Natural killer cell (primary cell): ENCODE results near the gene NRCAM. TPM values are rescaled to one million over a fixed set of nuclear protein-coding genes. Genes with fewer than 3 reads are reported as not detected.
A peak's percentile ranks its signal among the peaks of the same experiment; 100 is the strongest.

ENCODE experiments used
- ATAC-seq, 3 donors: fragments of 150-1000 bp in 2 of 3; fragments of 200-7000 bp in 1 of 3; cut with Tn5 transposase; 1 replicate in 1 of 3; 2 replicates in 2 of 3; pipeline ENCODE4 v1.10.0; 2021; ENCODE audit warnings: mild to moderate bottlenecking in 2 of 3, moderate library complexity in 2 of 3
- DNase-seq, 2 donors: peaks; one replicate each; pipeline versions ENCODE4 v3.0.0 to v3.0.0-alpha.2; 2013 to 2021; ENCODE audit warnings: mixed read lengths in 1 of 2
- H3K27ac ChIP-seq: one replicate; pipeline ENCODE4 v1.5.1; 2013; ENCODE audit warnings: mild to moderate bottlenecking, low read length
- H3K27me3 ChIP-seq: one replicate; pipeline ENCODE4 v1.6.1; 2013; ENCODE audit warnings: low read length; ENCODE audit not compliant: control insufficient read depth, insufficient read depth
- H3K36me3 ChIP-seq: one replicate; pipeline ENCODE4 v1.6.1; 2013; ENCODE audit warnings: low read length; ENCODE audit not compliant: control insufficient read depth, insufficient read depth
- H3K4me1 ChIP-seq: one replicate; pipeline ENCODE4 v1.6.1; 2013; ENCODE audit warnings: low read length; ENCODE audit not compliant: control insufficient read depth, insufficient read depth
- H3K4me3 ChIP-seq: one replicate; pipeline ENCODE4 v1.5.1; 2013; ENCODE audit warnings: low read length
- H3K9me3 ChIP-seq: one replicate; pipeline ENCODE4 v1.6.1; 2013; ENCODE audit warnings: low read length; ENCODE audit not compliant: control insufficient read depth, insufficient read depth
- H3K27ac Mint-ChIP-seq, 2 donors: one replicate each; pipeline ENCODE4 v1.8.0; 2022; ENCODE audit warnings: mild to moderate bottlenecking in 2 of 2, mixed read lengths in 2 of 2, moderate library complexity in 1 of 2
- H3K27me3 Mint-ChIP-seq, 2 donors: one replicate each; pipeline ENCODE4 v1.8.0; 2022; ENCODE audit warnings: low read depth in 2 of 2, mixed read lengths in 2 of 2
- H3K36me3 Mint-ChIP-seq: one replicate; pipeline ENCODE4 v1.8.0; 2022; ENCODE audit warnings: mixed read lengths
- H3K4me1 Mint-ChIP-seq, 2 donors: one replicate each; pipeline ENCODE4 v1.8.0; 2022; ENCODE audit warnings: mixed read lengths in 2 of 2
- H3K4me3 Mint-ChIP-seq: one replicate; pipeline ENCODE4 v1.8.0; 2022; ENCODE audit warnings: mild to moderate bottlenecking, moderate library complexity, mixed read lengths
- H3K9me3 Mint-ChIP-seq, 2 donors: one replicate each; pipeline ENCODE4 v1.8.0; 2022; ENCODE audit warnings: mixed read lengths in 2 of 2
- WGBS: methylation state at CpG from one replicate; pipeline ENCODE4 v1.1.7; 2013; ENCODE audit warnings: missing lambda C conversion rate; ENCODE audit not compliant: insufficient coverage; 5-methylcytosine and 5-hydroxymethylcytosine counted together
- intact Hi-C: fragments of 100-400 bp; cut with micrococcal nuclease; formaldehyde crosslinking; loops from one replicate; pipeline ENCODE4 v1.14.2; 2022
- total RNA-seq, 4 donors: library from RNA; stranded (reverse); fragments of 120-200 nt in 1 of 4; gene quantifications; one replicate each; pipeline versions ENCODE4 v1.2.3 to v1.2.4, GENCODE V29; 2013 to 2022
- TF ChIP-seq, protein P1 (sequence below): fragments of 200-600 bp; IDR thresholded peaks from one replicate; pipeline ENCODE4 v1.8.0; 2022; ENCODE audit warnings: antibody characterized with exemption

NRCAM gene
- total RNA-seq, 3 donors from 2014 or later (not counting 1 experiment from before 2014, with no cell fraction given), result 0.27 to 0.95 (median 0.52) TPM

DNA sequence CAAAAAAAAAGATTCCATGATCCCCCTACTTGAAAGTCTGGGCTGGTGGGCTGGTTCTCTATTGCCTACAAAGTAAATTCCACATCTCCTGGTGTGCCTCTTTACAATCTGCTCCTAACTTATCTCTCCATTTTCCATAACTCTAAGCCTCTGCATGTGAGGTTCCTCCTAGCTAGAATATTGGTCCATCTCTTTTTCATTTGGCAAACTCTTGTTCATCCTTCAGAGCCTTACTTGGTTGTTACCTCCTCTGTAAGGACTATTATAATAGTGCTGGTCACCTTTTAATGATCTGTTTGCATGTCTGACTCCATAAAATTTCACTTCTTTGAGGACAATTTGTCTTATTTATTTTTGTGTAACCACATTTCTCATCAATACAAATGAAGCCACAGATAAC, 1.6 kb upstream of the NRCAM start:
- Histone ChIP-seq H3K9me3 (no peaks in the 10 kb centered on the region), H3K36me3 (no peaks in the 10 kb centered on the region), H3K27ac (no peak overlapping the region), H3K27me3 (peaks cover 17% of the 10 kb centered on the region), H3K4me1 (peaks cover 7% of the 10 kb centered on the region), H3K4me3 (no peak overlapping the region)
- no peaks in the 10 kb centered on the region for H3K36me3 Mint-ChIP-seq
- no peak overlapping the region for H3K27ac Mint-ChIP-seq
- intact Hi-C loops, result no loop called here
- H3K4me1 Mint-ChIP-seq, result peaks cover 3 to 4% of the 10 kb centered on the region in 2 donors
- H3K9me3 Mint-ChIP-seq, result no peaks in the 10 kb centered on the region
- no peak overlapping the region for H3K4me3 Mint-ChIP-seq
- H3K27me3 Mint-ChIP-seq, result peaks cover 37 to 73% of the 10 kb centered on the region in 2 donors
- ATAC-seq (no peak), DNase-seq (no peak)
- TF ChIP-seq, protein P1, sequence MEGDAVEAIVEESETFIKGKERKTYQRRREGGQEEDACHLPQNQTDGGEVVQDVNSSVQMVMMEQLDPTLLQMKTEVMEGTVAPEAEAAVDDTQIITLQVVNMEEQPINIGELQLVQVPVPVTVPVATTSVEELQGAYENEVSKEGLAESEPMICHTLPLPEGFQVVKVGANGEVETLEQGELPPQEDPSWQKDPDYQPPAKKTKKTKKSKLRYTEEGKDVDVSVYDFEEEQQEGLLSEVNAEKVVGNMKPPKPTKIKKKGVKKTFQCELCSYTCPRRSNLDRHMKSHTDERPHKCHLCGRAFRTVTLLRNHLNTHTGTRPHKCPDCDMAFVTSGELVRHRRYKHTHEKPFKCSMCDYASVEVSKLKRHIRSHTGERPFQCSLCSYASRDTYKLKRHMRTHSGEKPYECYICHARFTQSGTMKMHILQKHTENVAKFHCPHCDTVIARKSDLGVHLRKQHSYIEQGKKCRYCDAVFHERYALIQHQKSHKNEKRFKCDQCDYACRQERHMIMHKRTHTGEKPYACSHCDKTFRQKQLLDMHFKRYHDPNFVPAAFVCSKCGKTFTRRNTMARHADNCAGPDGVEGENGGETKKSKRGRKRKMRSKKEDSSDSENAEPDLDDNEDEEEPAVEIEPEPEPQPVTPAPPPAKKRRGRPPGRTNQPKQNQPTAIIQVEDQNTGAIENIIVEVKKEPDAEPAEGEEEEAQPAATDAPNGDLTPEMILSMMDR, result no peak

DNA sequence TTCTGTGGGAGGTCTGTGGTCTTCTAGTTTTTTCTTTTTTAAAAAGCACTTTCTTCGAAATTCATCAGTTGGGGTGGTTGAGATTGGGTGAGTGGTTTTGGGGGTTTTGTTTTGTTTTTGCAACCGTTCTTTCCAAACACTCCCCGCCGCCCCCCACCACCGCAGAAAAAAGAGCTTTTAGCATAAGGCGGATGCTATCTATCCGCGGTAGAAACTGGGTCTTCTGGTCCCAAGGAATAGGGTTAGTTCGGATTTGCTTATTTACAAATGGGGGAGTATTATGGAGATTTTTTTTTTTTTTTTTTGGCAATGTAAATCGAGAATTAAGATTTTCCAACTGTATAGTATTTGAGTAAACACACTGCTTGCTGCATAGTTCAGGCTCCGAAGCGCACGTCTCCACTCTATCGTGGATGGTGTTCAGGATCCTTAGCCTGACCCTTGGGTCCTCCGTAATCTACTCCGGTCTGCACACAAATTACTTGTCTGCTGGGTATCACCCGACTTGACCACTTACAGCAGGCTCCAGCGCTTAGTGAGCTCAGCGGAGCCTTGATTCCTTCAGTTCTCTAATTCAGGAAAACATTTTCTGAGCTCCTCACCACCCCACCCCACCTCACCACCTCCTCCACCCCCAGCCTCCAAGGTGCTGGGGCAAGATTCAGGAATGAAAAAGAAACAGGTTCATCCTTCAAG, 757 bp upstream of the NRCAM start:
- DNase-seq (no peak), ATAC-seq (no peak)
- Mint-ChIP-seq H3K4me3 (peak overlapping the region; percentile 42), H3K9me3 (no peaks in the 10 kb centered on the region), H3K27me3 (peaks cover 38 to 75% of the 10 kb centered on the region in 2 donors), H3K4me1 (peaks cover 3 to 4% of the 10 kb centered on the region in 2 donors), H3K27ac (no peak overlapping the region), H3K36me3 (no peaks in the 10 kb centered on the region)
- TF ChIP-seq, protein P1, result no peak
- no peak overlapping the region for H3K27ac ChIP-seq
- intact Hi-C loops, result no loop called here
- H3K4me1 ChIP-seq, result peaks cover 7% of the 10 kb centered on the region
- H3K4me3 ChIP-seq, result no peak overlapping the region
- WGBS, result 18% methylated on average over 14 of the region's 19 CpGs
- peaks cover 17% of the 10 kb centered on the region for H3K27me3 ChIP-seq
- no peaks in the 10 kb centered on the region for H3K9me3 ChIP-seq
- H3K36me3 ChIP-seq, result no peaks in the 10 kb centered on the region

DNA sequence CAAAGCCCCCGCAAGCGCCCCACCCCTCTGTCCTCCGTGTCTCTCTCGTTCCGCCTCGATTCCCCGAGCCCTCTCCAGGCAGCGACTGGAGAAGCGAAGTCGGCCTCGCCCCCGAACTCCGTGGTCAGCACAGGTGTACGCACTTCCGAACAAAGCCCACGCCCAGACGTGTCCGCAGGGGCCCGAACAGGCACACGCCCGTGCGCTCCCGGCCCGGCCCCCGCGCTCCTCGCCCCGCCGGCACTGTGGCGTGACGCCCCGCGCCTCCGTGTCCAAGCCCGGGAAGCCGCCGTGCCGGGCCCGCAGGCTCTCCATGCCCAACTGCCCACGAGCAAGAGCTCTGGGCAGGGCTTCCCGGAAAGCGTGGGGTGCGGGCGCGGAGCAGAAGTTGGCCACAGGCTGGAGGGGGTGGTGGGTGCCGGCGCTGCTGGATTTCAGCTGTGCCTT, 662 bp downstream of the NRCAM start:
- intact Hi-C loops, result no loop called here
- H3K9me3 Mint-ChIP-seq, result no peaks in the 10 kb centered on the region
- Histone ChIP-seq H3K27me3 (peaks cover 17% of the 10 kb centered on the region), H3K36me3 (no peaks in the 10 kb centered on the region), H3K9me3 (no peaks in the 10 kb centered on the region), H3K4me3 (peak overlapping the region; percentile 25), H3K27ac (no peak overlapping the region), H3K4me1 (peaks cover 7% of the 10 kb centered on the region)
- no peak overlapping the region for H3K4me3 Mint-ChIP-seq
- peak in 1 of 2 donors; percentile 16 for DNase-seq
- under 1% methylated on average over 47 of the region's 47 CpGs for WGBS
- H3K36me3 Mint-ChIP-seq, result no peaks in the 10 kb centered on the region
- peaks cover 42 to 75% of the 10 kb centered on the region in 2 donors for H3K27me3 Mint-ChIP-seq
- TF ChIP-seq, protein P1, result no peak
- no peak overlapping the region for H3K27ac Mint-ChIP-seq
- H3K4me1 Mint-ChIP-seq, result peaks cover 3 to 4% of the 10 kb centered on the region in 2 donors
- ATAC-seq, result no peak
